Ramos (cell line): ENCODE data around the gene HMOX1.
"Not testable (repeated sequence)": the region's sequence is repeated elsewhere in the genome, so short reads cannot be mapped to it uniquely, and the experiment has no call there.

Experiments
- in situ Hi-C: fragments of 300-500 bp; cut with MboI; formaldehyde crosslinking; loops from one replicate; pipeline ENCODE4 v1.14.3; 2022; ENCODE audit warnings: low sequenced_read_pairs; ENCODE audit not compliant: unreplicated experiment

HMOX1 gene

GRCh38 chr22:35349704-35350538 lies 31.0 kb upstream of the HMOX1 start:
- in situ Hi-C loops = loop anchor here (5.0 to 10.0 kb wide), 4 partner anchors 57 to 775 kb away; no protein-coding TSS in a partner anchor

DNA sequence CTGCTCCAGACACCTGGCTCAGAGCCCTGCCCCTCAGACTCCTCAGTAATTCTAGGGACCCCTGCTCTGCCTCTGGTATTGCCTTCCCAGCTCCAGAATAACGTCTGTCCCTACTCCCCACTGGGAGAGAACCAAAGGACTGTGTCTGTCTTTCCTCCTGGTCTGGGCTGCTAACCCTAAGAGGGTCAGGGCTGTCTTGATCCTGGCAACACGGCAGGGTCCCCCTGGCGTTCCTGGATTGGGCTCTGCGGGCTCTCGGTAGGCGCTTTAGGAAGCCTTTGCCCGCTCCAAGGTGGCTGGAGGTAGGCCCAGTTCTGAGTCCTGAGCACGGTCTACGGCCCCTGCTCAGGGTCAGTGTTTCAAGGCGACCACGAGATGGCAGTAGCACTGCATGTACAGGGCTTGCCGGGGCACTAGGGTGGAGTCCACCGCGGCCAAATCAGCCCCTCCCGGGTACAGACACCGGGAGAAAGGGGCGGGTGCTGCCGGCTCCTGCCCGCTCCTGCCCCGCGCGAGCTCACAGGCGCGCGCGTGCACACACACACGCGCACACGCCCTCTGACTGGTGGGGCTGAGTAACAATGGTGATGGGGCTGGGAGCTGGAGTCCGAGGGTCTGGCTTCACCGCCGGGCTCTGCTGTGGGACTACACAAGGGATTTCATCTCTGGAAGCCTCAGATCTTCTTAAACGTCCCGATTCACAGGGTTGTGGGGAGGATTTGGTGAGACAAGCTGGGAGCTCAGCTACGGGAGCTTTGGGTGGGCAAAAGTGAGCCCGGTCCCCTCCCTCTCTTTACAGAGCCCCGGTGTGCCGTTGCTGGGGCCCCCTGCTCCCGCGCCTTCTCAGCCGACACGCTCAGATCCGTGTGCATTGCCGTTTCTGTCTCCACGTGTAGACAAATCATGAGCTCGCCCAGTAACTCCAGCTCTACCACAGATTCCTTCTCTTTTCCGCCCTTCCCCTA lies 30.1 kb upstream of the HMOX1 start:
- in situ Hi-C loops = loop anchor here (5.0 to 10.0 kb wide), 4 partner anchors 56 to 774 kb away; no protein-coding TSS in a partner anchor

- in situ Hi-C loops = loop anchor here (5.0 to 10.0 kb wide), 4 partner anchors 55 to 772 kb away; no protein-coding TSS in a partner anchor
Observed at GRCh38 chr22:35352214-35353111, 28.4 kb upstream of the HMOX1 start.

DNA sequence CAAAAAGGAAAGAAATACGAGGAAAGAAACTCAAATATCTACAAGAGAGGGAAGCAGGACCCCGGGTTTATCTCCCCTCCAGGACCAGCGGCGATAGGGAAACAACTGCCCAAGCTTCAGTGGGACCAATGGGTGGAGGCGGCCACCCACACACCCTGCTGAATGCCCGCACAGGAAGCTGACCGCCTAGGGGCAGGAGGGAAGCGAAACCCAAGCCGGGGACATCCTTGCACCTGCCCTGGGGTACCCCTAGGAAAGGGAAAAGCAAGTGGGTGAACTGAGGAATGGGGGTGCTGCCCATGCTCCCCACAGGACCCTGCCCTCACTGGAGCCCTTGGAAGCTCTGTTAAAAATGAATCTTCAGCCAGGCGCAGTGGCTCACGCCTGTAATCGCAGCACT lies 27.6 kb upstream of the HMOX1 start:
- in situ Hi-C loops = loop anchor here (5.0 to 10.0 kb wide), 4 partner anchors 54 to 771 kb away; no protein-coding TSS in a partner anchor

GRCh38 chr22:35354068-35354467 lies 26.8 kb upstream of the HMOX1 start:
- in situ Hi-C loops = loop anchor here (5.0 to 10.0 kb wide), 4 partner anchors 53 to 771 kb away; no protein-coding TSS in a partner anchor

GRCh38 chr22:35357883-35358621 lies 22.8 kb upstream of the HMOX1 start:
- in situ Hi-C loops = loop anchor here (10.0 kb wide), 1 partner anchor 767 kb away; no protein-coding TSS in a partner anchor

GRCh38 chr22:35359380-35360065 lies 21.4 kb upstream of the HMOX1 start:
- in situ Hi-C loops = loop anchor here (10.0 kb wide), 1 partner anchor 765 kb away; no protein-coding TSS in a partner anchor

DNA sequence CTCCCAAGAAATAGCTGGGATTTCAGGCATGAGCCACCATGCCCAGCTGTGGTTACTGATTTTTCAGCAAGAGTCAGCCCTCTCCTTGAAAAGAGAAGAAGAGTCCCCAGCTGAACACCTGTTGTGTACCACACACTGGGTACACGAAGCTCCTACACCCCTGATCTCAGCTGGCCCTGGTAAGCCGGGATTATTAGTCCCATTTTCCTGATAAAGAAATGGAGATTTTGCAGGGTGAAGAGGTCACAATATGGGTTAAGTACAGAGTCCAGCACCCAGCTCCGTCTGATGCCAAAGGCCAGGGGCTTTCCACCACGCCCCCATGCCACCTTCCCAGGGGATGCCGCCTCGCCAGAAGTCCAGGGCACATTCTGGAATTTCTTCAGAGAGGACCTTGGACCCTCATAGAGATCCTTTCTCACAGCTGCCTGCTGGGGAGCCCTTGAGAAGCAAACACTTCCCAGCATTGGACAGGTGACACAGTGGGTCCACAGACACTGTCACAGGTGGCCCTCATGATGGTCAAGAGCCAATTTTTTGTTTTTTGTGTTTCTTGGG lies 19.8 kb upstream of the HMOX1 start:
- in situ Hi-C loops = no loop called here

DNA sequence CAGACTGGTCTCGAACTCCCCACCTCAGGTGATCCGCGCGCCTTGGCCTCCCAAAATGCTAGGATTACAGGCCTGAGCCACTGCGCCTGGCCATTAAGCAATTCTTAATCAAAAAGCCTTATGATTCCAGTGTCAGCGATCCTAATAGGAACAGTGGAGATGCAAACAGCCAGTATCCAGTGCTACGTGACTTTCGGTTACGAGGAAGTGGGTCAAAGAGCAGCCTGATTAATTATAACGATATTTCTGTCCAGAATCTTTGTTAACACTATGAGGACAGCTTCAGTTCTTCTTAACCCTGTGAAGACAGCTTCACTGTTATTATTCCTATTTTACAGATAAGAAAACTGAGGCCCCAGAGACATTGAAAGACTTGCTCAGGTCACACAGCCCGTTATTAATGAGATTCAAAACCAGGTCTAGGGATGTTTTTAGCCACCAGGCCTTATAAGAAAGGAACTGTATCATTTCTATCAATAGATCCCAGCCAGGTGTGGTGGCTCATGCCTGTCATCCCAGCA lies 17.3 kb upstream of the HMOX1 start:
- in situ Hi-C loops = no loop called here

- in situ Hi-C loops = not testable (repeated sequence)
Observed at GRCh38 chr22:35364230-35364629, 16.7 kb upstream of the HMOX1 start.

- in situ Hi-C loops = no loop called here
Observed at GRCh38 chr22:35367331-35367886, 13.5 kb upstream of the HMOX1 start.

- in situ Hi-C loops = no loop called here
Observed at GRCh38 chr22:35368386-35368785, 12.5 kb upstream of the HMOX1 start.

DNA sequence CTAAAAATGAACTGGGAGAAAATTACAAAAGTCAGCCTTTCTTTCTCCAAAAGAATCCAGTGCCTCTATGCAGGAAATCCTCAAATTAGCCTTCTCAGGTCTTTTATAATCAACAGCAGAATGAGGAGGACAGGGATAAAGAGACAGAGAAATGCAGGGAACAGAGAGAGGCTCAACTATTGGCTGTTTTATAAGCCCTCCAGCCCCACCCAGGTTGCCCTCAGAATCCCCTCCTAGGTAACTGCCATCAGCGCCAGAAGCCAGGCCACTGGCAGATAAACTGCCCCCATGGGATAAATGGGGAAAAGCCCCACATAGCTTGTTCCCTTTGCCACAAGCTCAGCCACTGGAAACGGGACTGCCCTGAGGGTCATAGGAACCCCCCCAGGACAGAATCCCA lies 10.9 kb upstream of the HMOX1 start:
- in situ Hi-C loops = no loop called here

- in situ Hi-C loops = no loop called here
Observed at GRCh38 chr22:35373781-35374180, 7.1 kb upstream of the HMOX1 start.

DNA sequence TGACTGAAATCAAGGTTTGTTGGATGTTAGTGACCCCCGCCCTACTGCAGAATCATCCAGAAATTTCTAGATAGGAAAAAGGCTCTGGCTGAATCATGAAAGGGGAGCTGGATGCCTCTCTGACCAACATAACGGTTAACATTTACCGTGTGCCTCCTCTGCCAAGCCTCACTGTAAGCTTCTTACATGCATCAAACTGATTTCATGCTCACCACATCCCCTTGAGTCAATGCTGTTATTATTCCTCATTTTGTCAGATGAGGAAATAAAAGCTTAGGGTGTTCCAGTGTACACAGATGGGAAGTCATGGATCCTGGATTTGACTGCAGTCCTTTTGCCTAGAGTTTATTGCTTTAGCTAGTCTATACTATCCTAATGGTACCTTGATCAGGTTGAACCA lies 5.9 kb upstream of the HMOX1 start:
- in situ Hi-C loops = no loop called here

DNA sequence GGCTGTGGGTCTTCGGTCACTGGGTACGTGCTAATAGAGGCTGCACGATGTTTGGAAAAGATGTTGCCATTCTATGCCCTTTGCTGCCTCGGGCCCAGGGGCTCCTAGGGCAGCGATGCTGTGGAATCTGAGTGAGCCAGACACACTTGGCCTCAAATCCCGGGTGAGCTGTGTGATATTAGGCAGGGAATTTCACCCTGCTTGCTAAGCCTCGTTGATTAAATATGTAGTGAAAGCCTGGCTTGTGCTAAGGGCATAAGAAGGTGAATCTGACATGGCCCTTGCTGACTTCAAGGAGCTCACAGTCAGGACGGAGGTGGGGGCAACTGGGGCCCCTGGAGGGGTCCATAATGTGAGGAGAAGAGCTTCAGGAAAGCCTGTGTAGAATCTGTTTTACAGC lies 5.4 kb upstream of the HMOX1 start:
- in situ Hi-C loops = no loop called here

DNA sequence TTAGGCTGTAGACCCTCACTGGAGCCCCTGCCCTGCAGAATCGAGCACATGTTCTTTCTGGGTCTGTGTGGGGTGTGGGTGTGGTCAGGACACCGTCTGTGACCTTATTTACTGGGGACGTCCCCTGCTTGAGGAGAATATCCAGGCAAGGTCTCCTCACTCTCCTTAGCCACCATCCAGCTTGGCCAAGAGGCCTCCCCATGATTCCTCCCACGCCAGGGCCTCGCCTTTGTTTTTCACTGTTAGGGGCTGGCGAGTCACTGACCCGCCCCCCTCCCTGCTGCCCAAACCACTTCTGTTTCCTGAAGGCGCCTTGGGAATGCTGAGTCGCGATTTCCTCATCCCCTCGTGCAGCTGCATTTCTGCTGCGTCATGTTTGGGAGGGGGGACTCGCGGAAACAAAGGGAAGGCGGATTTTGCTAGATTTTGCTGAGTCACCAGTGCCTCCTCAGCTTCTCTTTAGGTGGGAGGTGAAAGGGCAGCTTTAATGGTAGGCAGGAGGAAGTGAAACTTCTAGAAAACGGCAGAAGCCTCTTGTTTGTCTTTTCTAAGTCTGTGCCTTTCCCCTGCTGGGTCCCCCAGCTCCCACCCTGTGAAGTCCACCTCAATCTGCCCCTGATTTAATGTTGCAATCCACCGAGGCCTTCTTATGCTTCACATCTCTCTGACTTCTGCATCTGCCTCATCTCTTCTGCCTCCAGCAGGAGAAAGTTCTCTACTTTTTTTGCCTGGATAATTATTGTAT lies 4.0 kb upstream of the HMOX1 start:
- in situ Hi-C loops = no loop called here
